Measurements from ENCODE around the gene ARHGAP23.

Gene ARHGAP23

GRCh38 chr17:38539386-38539785 is 111.1 kb downstream of the ARHGAP23 start:
- H3K9ac ChIP-seq (ENCODE audit: low read depth in 1 of 2, low read length in 2 of 2) = no peak overlapping the region
- no peaks in the 10 kb centered on the region for H3K36me3 ChIP-seq (ENCODE audit: control insufficient read depth in 1 of 2, insufficient read depth in 2 of 2, low read length in 2 of 2)
- no peak overlapping the region for H3K27ac ChIP-seq (ENCODE audit: low read depth, low read length)
- peaks cover 12 to 23% of the 10 kb centered on the region in 2 donors for H3K27me3 ChIP-seq (ENCODE audit: control insufficient read depth in 1 of 2, insufficient read depth in 2 of 2, low read length in 2 of 2)
- H3K4me3 ChIP-seq (ENCODE audit: low read depth in 1 of 2, low read length in 2 of 2) = no peak overlapping the region
- H3K9me3 ChIP-seq (ENCODE audit: control insufficient read depth in 1 of 2, low read length in 2 of 2) = no peaks in the 10 kb centered on the region
- H3K4me1 ChIP-seq (ENCODE audit: control insufficient read depth in 1 of 2, insufficient read depth in 2 of 2, low read length in 2 of 2) = no peaks in the 10 kb centered on the region

- no peaks in the 10 kb centered on the region for H3K4me1 ChIP-seq (ENCODE audit: control insufficient read depth in 1 of 2, insufficient read depth in 2 of 2, low read length in 2 of 2)
- H3K36me3 ChIP-seq (ENCODE audit: control insufficient read depth in 1 of 2, insufficient read depth in 2 of 2, low read length in 2 of 2) = no peaks in the 10 kb centered on the region
- H3K9ac ChIP-seq (ENCODE audit: low read depth in 1 of 2, low read length in 2 of 2) = no peak overlapping the region
- H3K27me3 ChIP-seq (ENCODE audit: control insufficient read depth in 1 of 2, insufficient read depth in 2 of 2, low read length in 2 of 2) = peaks cover 9 to 20% of the 10 kb centered on the region in 2 donors
- H3K9me3 ChIP-seq (ENCODE audit: control insufficient read depth in 1 of 2, low read length in 2 of 2) = no peaks in the 10 kb centered on the region
- no peak overlapping the region for H3K4me3 ChIP-seq (ENCODE audit: low read depth in 1 of 2, low read length in 2 of 2)
- H3K27ac ChIP-seq (ENCODE audit: low read depth, low read length) = no peak overlapping the region
These were observed 112.3 kb downstream of the ARHGAP23 start for GRCh38 chr17:38540514-38541045.

- no peaks in the 10 kb centered on the region for H3K9me3 ChIP-seq (ENCODE audit: control insufficient read depth in 1 of 2, low read length in 2 of 2)
- no peak overlapping the region for H3K27ac ChIP-seq (ENCODE audit: low read depth, low read length)
- H3K27me3 ChIP-seq (ENCODE audit: control insufficient read depth in 1 of 2, insufficient read depth in 2 of 2, low read length in 2 of 2) = peaks cover 5 to 16% of the 10 kb centered on the region in 2 donors
- H3K9ac ChIP-seq (ENCODE audit: low read depth in 1 of 2, low read length in 2 of 2) = no peak overlapping the region
- no peaks in the 10 kb centered on the region for H3K36me3 ChIP-seq (ENCODE audit: control insufficient read depth in 1 of 2, insufficient read depth in 2 of 2, low read length in 2 of 2)
- no peaks in the 10 kb centered on the region for H3K4me1 ChIP-seq (ENCODE audit: control insufficient read depth in 1 of 2, insufficient read depth in 2 of 2, low read length in 2 of 2)
- H3K4me3 ChIP-seq (ENCODE audit: low read depth in 1 of 2, low read length in 2 of 2) = no peak overlapping the region
These were observed 113.0 kb downstream of the ARHGAP23 start for GRCh38 chr17:38541281-38541680.

GRCh38 chr17:38542286-38542685 is 114.0 kb downstream of the ARHGAP23 start:
- Histone ChIP-seq H3K36me3 (ENCODE audit: control insufficient read depth in 1 of 2, insufficient read depth in 2 of 2, low read length in 2 of 2) (no peaks in the 10 kb centered on the region), H3K9me3 (ENCODE audit: control insufficient read depth in 1 of 2, low read length in 2 of 2) (no peaks in the 10 kb centered on the region), H3K9ac (ENCODE audit: low read depth in 1 of 2, low read length in 2 of 2) (no peak overlapping the region), H3K27me3 (ENCODE audit: control insufficient read depth in 1 of 2, insufficient read depth in 2 of 2, low read length in 2 of 2) (peaks cover 0 to 12% of the 10 kb centered on the region in 2 donors), H3K27ac (ENCODE audit: low read depth, low read length) (no peak overlapping the region), H3K4me1 (ENCODE audit: control insufficient read depth in 1 of 2, insufficient read depth in 2 of 2, low read length in 2 of 2) (no peaks in the 10 kb centered on the region), H3K4me3 (ENCODE audit: low read depth in 1 of 2, low read length in 2 of 2) (no peak overlapping the region)

GRCh38 chr17:38543403-38544174 is 115.3 kb downstream of the ARHGAP23 start:
- no peaks in the 10 kb centered on the region for H3K36me3 ChIP-seq (ENCODE audit: control insufficient read depth in 1 of 2, insufficient read depth in 2 of 2, low read length in 2 of 2)
- no peak overlapping the region for H3K27ac ChIP-seq (ENCODE audit: low read depth, low read length)
- H3K27me3 ChIP-seq (ENCODE audit: control insufficient read depth in 1 of 2, insufficient read depth in 2 of 2, low read length in 2 of 2) = peaks cover 0 to 11% of the 10 kb centered on the region in 2 donors
- no peak overlapping the region for H3K4me3 ChIP-seq (ENCODE audit: low read depth in 1 of 2, low read length in 2 of 2)
- no peaks in the 10 kb centered on the region for H3K9me3 ChIP-seq (ENCODE audit: control insufficient read depth in 1 of 2, low read length in 2 of 2)
- H3K9ac ChIP-seq (ENCODE audit: low read depth in 1 of 2, low read length in 2 of 2) = no peak overlapping the region
- H3K4me1 ChIP-seq (ENCODE audit: control insufficient read depth in 1 of 2, insufficient read depth in 2 of 2, low read length in 2 of 2) = no peaks in the 10 kb centered on the region

GRCh38 chr17:38544175-38544838 is 116.0 kb downstream of the ARHGAP23 start:
- no peak overlapping the region for H3K4me3 ChIP-seq (ENCODE audit: low read depth in 1 of 2, low read length in 2 of 2)
- peaks cover 0 to 5% of the 10 kb centered on the region in 2 donors for H3K27me3 ChIP-seq (ENCODE audit: control insufficient read depth in 1 of 2, insufficient read depth in 2 of 2, low read length in 2 of 2)
- H3K36me3 ChIP-seq (ENCODE audit: control insufficient read depth in 1 of 2, insufficient read depth in 2 of 2, low read length in 2 of 2) = no peaks in the 10 kb centered on the region
- no peak overlapping the region for H3K27ac ChIP-seq (ENCODE audit: low read depth, low read length)
- no peaks in the 10 kb centered on the region for H3K9me3 ChIP-seq (ENCODE audit: control insufficient read depth in 1 of 2, low read length in 2 of 2)
- no peak overlapping the region for H3K9ac ChIP-seq (ENCODE audit: low read depth in 1 of 2, low read length in 2 of 2)
- no peaks in the 10 kb centered on the region for H3K4me1 ChIP-seq (ENCODE audit: control insufficient read depth in 1 of 2, insufficient read depth in 2 of 2, low read length in 2 of 2)

GRCh38 chr17:38544839-38545209 is 116.6 kb downstream of the ARHGAP23 start:
- no peak overlapping the region for H3K4me3 ChIP-seq (ENCODE audit: low read depth in 1 of 2, low read length in 2 of 2)
- no peaks in the 10 kb centered on the region for H3K36me3 ChIP-seq (ENCODE audit: control insufficient read depth in 1 of 2, insufficient read depth in 2 of 2, low read length in 2 of 2)
- H3K9me3 ChIP-seq (ENCODE audit: control insufficient read depth in 1 of 2, low read length in 2 of 2) = no peaks in the 10 kb centered on the region
- H3K4me1 ChIP-seq (ENCODE audit: control insufficient read depth in 1 of 2, insufficient read depth in 2 of 2, low read length in 2 of 2) = no peaks in the 10 kb centered on the region
- peaks cover 0 to 3% of the 10 kb centered on the region in 2 donors for H3K27me3 ChIP-seq (ENCODE audit: control insufficient read depth in 1 of 2, insufficient read depth in 2 of 2, low read length in 2 of 2)
- H3K9ac ChIP-seq (ENCODE audit: low read depth in 1 of 2, low read length in 2 of 2) = no peak overlapping the region
- H3K27ac ChIP-seq (ENCODE audit: low read depth, low read length) = no peak overlapping the region

GRCh38 chr17:38545531-38546225 is 117.4 kb downstream of the ARHGAP23 start:
- Histone ChIP-seq H3K36me3 (ENCODE audit: control insufficient read depth in 1 of 2, insufficient read depth in 2 of 2, low read length in 2 of 2) (no peaks in the 10 kb centered on the region), H3K4me3 (ENCODE audit: low read depth in 1 of 2, low read length in 2 of 2) (no peak overlapping the region), H3K9me3 (ENCODE audit: control insufficient read depth in 1 of 2, low read length in 2 of 2) (no peaks in the 10 kb centered on the region), H3K27ac (ENCODE audit: low read depth, low read length) (no peak overlapping the region), H3K9ac (ENCODE audit: low read depth in 1 of 2, low read length in 2 of 2) (no peak overlapping the region), H3K4me1 (ENCODE audit: control insufficient read depth in 1 of 2, insufficient read depth in 2 of 2, low read length in 2 of 2) (no peaks in the 10 kb centered on the region), H3K27me3 (ENCODE audit: control insufficient read depth in 1 of 2, insufficient read depth in 2 of 2, low read length in 2 of 2) (peaks cover 0 to 3% of the 10 kb centered on the region in 2 donors)

GRCh38 chr17:38546396-38546795 is 118.1 kb downstream of the ARHGAP23 start:
- Histone ChIP-seq H3K27ac (ENCODE audit: low read depth, low read length) (no peak overlapping the region), H3K9ac (ENCODE audit: low read depth in 1 of 2, low read length in 2 of 2) (no peak overlapping the region), H3K9me3 (ENCODE audit: control insufficient read depth in 1 of 2, low read length in 2 of 2) (no peaks in the 10 kb centered on the region), H3K4me3 (ENCODE audit: low read depth in 1 of 2, low read length in 2 of 2) (no peak overlapping the region), H3K4me1 (ENCODE audit: control insufficient read depth in 1 of 2, insufficient read depth in 2 of 2, low read length in 2 of 2) (no peaks in the 10 kb centered on the region), H3K36me3 (ENCODE audit: control insufficient read depth in 1 of 2, insufficient read depth in 2 of 2, low read length in 2 of 2) (no peaks in the 10 kb centered on the region), H3K27me3 (ENCODE audit: control insufficient read depth in 1 of 2, insufficient read depth in 2 of 2, low read length in 2 of 2) (peaks cover 0 to 1% of the 10 kb centered on the region in 2 donors)

GRCh38 chr17:38547444-38547843 is 119.2 kb downstream of the ARHGAP23 start:
- no peak overlapping the region for H3K4me3 ChIP-seq (ENCODE audit: low read depth in 1 of 2, low read length in 2 of 2)
- H3K9ac ChIP-seq (ENCODE audit: low read depth in 1 of 2, low read length in 2 of 2) = no peak overlapping the region
- no peak overlapping the region for H3K27ac ChIP-seq (ENCODE audit: low read depth, low read length)
- H3K9me3 ChIP-seq (ENCODE audit: control insufficient read depth in 1 of 2, low read length in 2 of 2) = no peaks in the 10 kb centered on the region
- H3K27me3 ChIP-seq (ENCODE audit: control insufficient read depth in 1 of 2, insufficient read depth in 2 of 2, low read length in 2 of 2) = no peaks in the 10 kb centered on the region
- H3K36me3 ChIP-seq (ENCODE audit: control insufficient read depth in 1 of 2, insufficient read depth in 2 of 2, low read length in 2 of 2) = no peaks in the 10 kb centered on the region
- H3K4me1 ChIP-seq (ENCODE audit: control insufficient read depth in 1 of 2, insufficient read depth in 2 of 2, low read length in 2 of 2) = no peaks in the 10 kb centered on the region
